ENCODE results near the gene OR4K1. TPM values are rescaled to one million over a fixed set of nuclear protein-coding genes. Genes with fewer than 3 reads are reported as not detected.

Gene OR4K1
- total RNA-seq, 4 donors from 2014 or later: not detected

- TF ChIP-seq, protein P1, sequence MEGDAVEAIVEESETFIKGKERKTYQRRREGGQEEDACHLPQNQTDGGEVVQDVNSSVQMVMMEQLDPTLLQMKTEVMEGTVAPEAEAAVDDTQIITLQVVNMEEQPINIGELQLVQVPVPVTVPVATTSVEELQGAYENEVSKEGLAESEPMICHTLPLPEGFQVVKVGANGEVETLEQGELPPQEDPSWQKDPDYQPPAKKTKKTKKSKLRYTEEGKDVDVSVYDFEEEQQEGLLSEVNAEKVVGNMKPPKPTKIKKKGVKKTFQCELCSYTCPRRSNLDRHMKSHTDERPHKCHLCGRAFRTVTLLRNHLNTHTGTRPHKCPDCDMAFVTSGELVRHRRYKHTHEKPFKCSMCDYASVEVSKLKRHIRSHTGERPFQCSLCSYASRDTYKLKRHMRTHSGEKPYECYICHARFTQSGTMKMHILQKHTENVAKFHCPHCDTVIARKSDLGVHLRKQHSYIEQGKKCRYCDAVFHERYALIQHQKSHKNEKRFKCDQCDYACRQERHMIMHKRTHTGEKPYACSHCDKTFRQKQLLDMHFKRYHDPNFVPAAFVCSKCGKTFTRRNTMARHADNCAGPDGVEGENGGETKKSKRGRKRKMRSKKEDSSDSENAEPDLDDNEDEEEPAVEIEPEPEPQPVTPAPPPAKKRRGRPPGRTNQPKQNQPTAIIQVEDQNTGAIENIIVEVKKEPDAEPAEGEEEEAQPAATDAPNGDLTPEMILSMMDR (IDR thresholded peaks at IDR 0.05): no peak
- no peak for TF ChIP-seq POLR2A (IDR thresholded peaks at IDR 0.05)
- Histone ChIP-seq H3K36me3 (no peaks in the 10 kb centered on the region), H3K27ac (no peak overlapping the region), H3K4me3 (no peak overlapping the region), H3K27me3 (no peaks in the 10 kb centered on the region), H3K4me1 (no peaks in the 10 kb centered on the region), H3K9me3 (peaks cover 0 to 3% (median 0%) of the 10 kb centered on the region in 4 donors)
- no peak for DNase-seq
Measured at GRCh38 chr14:19917243-19917642, 13.5 kb upstream of the OR4K1 start.

DNA sequence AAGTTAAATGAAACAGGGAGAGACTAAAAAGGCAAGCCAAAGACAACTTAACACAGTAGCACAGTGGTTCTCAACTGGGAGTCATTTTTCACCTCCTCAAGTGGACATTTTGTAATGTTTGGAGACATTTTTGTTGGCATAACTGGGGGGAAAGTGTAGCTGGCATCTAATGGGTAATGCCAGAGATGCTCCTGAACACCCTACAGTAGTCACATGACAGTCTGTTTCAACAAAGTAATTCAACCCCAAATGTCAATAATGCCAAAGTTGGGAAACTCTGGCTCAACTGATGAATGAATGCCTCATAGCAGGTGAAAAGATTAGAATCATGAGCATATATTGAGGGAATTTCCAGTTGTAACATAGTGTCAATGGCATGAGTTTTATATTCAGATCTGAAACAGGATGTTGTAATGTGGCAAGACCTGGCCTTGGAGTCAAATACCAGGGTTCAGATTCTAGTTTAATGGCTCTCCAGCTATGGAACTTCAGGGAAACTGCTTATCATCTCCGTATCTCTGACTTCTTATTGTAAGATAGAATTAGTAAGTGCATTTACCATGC is 12.7 kb upstream of the OR4K1 start:
- no peaks in the 10 kb centered on the region for H3K27me3 ChIP-seq
- H3K27ac ChIP-seq: no peak overlapping the region
- no peak for DNase-seq
- H3K4me3 ChIP-seq: no peak overlapping the region
- H3K36me3 ChIP-seq: no peaks in the 10 kb centered on the region
- TF ChIP-seq, protein P1 (IDR thresholded peaks at IDR 0.05): no peak
- H3K9me3 ChIP-seq: peaks cover 0 to 3% (median 0%) of the 10 kb centered on the region in 4 donors
- H3K4me1 ChIP-seq: no peaks in the 10 kb centered on the region

GRCh38 chr14:19918553-19919264 is 12.0 kb upstream of the OR4K1 start:
- H3K27ac ChIP-seq: no peak overlapping the region
- no peak for DNase-seq
- H3K4me1 ChIP-seq: no peaks in the 10 kb centered on the region
- H3K36me3 ChIP-seq: no peaks in the 10 kb centered on the region
- H3K9me3 ChIP-seq: peaks cover 0 to 3% (median 0%) of the 10 kb centered on the region in 4 donors
- H3K4me3 ChIP-seq: no peak overlapping the region
- TF ChIP-seq POLR2A (IDR thresholded peaks at IDR 0.05): no peak
- TF ChIP-seq, protein P1 (IDR thresholded peaks at IDR 0.05): no peak
- H3K27me3 ChIP-seq: no peaks in the 10 kb centered on the region

GRCh38 chr14:19920021-19920657 is 10.6 kb upstream of the OR4K1 start, which contains the start of gene OR4K5:
Gene OR4K5 (plus strand): TSS chr14:19920607. CDS start chr14:19920607, 0 bp downstream.
- no peak within 1 kb of the TSS for H3K4me3 ChIP-seq
- DNase-seq: no peak
- H3K36me3 ChIP-seq: no peaks in the 10 kb centered on the region
- H3K27me3 ChIP-seq: no peaks in the 10 kb centered on the region
- H3K9me3 ChIP-seq: no peaks in the 10 kb centered on the region
- TF ChIP-seq, protein P1 (IDR thresholded peaks at IDR 0.05): no peak
- no peak for TF ChIP-seq POLR2A (IDR thresholded peaks at IDR 0.05)
- no peak within 1 kb of the TSS for H3K27ac ChIP-seq
- no peaks in the 10 kb centered on the region for H3K4me1 ChIP-seq

DNA sequence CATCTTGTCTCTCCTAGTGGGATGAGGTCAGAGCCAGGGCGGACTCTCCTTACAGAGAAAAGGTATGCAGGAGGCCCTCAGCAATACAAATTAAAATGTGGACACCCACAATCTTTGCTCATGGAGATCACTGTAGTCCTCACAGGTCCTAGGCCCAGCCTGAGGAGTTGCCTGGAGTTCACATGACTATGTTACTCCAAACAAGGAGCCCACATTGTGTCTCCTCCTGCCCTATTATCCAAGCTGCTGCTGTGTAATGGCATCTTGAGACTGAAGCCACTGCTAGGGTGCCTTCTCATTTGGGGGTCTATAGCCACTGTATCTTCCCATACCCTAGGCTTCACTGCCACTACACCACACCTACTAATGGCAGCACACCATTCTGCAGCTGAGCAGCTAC is 11.0 kb downstream of the OR4K1 start:
- H3K4me3 ChIP-seq: no peak overlapping the region
- no peaks in the 10 kb centered on the region for H3K36me3 ChIP-seq
- DNase-seq: no peak
- no peaks in the 10 kb centered on the region for H3K9me3 ChIP-seq
- TF ChIP-seq, protein P1 (IDR thresholded peaks at IDR 0.05): no peak
- no peak for TF ChIP-seq POLR2A (IDR thresholded peaks at IDR 0.05)
- H3K27me3 ChIP-seq: no peaks in the 10 kb centered on the region
- no peak overlapping the region for H3K27ac ChIP-seq
- H3K4me1 ChIP-seq: no peaks in the 10 kb centered on the region

Measured in Peyer's patch (tissue), 4 donors.